Measurements from ENCODE around the gene EXOSC3. TPM values are rescaled to one million over a fixed set of nuclear protein-coding genes. Genes with fewer than 3 reads are reported as not detected.

Gene EXOSC3
- total and polyA plus RNA-seq, 4 donors, result 23.3 to 60.8 (median 37.0) TPM

DNA sequence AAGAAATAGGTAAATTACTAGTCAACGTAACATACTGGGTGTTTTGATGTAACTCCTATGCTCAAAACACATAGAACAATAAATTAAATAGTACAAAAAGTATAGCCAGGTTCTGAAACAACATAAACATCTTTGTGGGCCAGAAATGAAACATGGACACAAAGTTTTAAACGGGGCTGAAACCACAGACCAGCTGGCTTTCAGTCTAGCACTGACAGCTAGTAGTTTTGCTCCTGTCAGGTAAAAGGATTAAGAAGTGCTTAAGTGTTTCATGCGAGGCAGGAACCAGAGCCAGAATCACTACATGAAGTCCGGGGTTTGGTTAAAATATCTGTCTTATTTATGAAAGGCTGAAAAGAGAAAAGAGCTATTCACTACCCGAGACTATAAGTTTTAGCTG is 35.3 kb upstream of the EXOSC3 start:
- Histone ChIP-seq H3K4me3 (no peak overlapping the region), H3K4me1 (ENCODE audit: control insufficient read depth in 5 of 5, insufficient read depth in 5 of 5, low read length in 5 of 5) (no peaks in the 10 kb centered on the region), H3K36me3 (ENCODE audit: control insufficient read depth in 4 of 4, insufficient read depth in 4 of 4, low read length in 4 of 4) (peaks cover 0 to 17% (median 5%) of the 10 kb centered on the region in 4 donors), H3K27me3 (ENCODE audit: control insufficient read depth in 3 of 3, insufficient read depth in 3 of 3, low read length in 2 of 3) (no peaks in the 10 kb centered on the region), H3K27ac (ENCODE audit: low read depth in 1 of 2, low read length in 1 of 2) (no peak overlapping the region), H3K9ac (ENCODE audit: insufficient read depth in 1 of 2, low read length in 2 of 2) (no peak overlapping the region), H3K9me3 (ENCODE audit: control insufficient read depth in 4 of 4, insufficient read depth in 3 of 4, low read length in 3 of 4) (peaks cover 0 to 2% (median 0%) of the 10 kb centered on the region in 4 donors)
- 93% methylated on average over 5 of the region's 5 CpGs for WGBS, 2 donors
- TF ChIP-seq, protein P1, sequence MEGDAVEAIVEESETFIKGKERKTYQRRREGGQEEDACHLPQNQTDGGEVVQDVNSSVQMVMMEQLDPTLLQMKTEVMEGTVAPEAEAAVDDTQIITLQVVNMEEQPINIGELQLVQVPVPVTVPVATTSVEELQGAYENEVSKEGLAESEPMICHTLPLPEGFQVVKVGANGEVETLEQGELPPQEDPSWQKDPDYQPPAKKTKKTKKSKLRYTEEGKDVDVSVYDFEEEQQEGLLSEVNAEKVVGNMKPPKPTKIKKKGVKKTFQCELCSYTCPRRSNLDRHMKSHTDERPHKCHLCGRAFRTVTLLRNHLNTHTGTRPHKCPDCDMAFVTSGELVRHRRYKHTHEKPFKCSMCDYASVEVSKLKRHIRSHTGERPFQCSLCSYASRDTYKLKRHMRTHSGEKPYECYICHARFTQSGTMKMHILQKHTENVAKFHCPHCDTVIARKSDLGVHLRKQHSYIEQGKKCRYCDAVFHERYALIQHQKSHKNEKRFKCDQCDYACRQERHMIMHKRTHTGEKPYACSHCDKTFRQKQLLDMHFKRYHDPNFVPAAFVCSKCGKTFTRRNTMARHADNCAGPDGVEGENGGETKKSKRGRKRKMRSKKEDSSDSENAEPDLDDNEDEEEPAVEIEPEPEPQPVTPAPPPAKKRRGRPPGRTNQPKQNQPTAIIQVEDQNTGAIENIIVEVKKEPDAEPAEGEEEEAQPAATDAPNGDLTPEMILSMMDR (IDR thresholded peaks at IDR 0.05; ENCODE audit: control extremely low read depth, extremely low read depth), result no peak
- ATAC-seq (ENCODE audit: insufficient read depth, low FRiP score), result no peak
- no peak for DNase-seq

DNA sequence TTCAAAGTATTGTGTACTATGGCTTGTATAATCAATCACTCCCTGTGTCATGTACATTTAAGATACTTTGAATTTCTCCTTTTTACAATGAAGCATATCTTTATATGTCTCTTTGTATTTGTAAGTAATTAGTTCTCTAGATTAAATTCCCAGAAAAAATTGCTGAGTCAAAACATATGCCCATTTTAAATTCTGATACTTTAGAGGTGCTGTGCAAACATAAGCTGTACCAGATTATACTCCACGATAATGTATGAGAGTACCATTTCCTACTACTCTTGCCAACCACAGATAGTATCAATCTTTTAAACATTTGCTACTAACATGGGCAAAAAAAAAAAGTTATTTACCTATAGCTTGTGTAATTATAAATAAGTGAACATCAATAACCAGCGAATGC is 34.0 kb upstream of the EXOSC3 start:
- no peaks in the 10 kb centered on the region for H3K4me1 ChIP-seq (ENCODE audit: control insufficient read depth in 5 of 5, insufficient read depth in 5 of 5, low read length in 5 of 5)
- WGBS, 2 donors, result 77 to 80% methylated on average over 2 of the region's 2 CpGs
- H3K9ac ChIP-seq (ENCODE audit: insufficient read depth in 1 of 2, low read length in 2 of 2), result no peak overlapping the region
- TF ChIP-seq, protein P1 (IDR thresholded peaks at IDR 0.05; ENCODE audit: control extremely low read depth, extremely low read depth), result no peak
- H3K27ac ChIP-seq (ENCODE audit: low read depth in 1 of 2, low read length in 1 of 2), result no peak overlapping the region
- ATAC-seq (ENCODE audit: insufficient read depth, low FRiP score) (no peak), DNase-seq (no peak)
- no peak overlapping the region for H3K4me3 ChIP-seq
- no peaks in the 10 kb centered on the region for H3K27me3 ChIP-seq (ENCODE audit: control insufficient read depth in 3 of 3, insufficient read depth in 3 of 3, low read length in 2 of 3)
- H3K9me3 ChIP-seq (ENCODE audit: control insufficient read depth in 4 of 4, insufficient read depth in 3 of 4, low read length in 3 of 4), result no peaks in the 10 kb centered on the region
- H3K36me3 ChIP-seq (ENCODE audit: control insufficient read depth in 4 of 4, insufficient read depth in 4 of 4, low read length in 4 of 4), result peaks cover 0 to 9% (median 3%) of the 10 kb centered on the region in 4 donors

DNA sequence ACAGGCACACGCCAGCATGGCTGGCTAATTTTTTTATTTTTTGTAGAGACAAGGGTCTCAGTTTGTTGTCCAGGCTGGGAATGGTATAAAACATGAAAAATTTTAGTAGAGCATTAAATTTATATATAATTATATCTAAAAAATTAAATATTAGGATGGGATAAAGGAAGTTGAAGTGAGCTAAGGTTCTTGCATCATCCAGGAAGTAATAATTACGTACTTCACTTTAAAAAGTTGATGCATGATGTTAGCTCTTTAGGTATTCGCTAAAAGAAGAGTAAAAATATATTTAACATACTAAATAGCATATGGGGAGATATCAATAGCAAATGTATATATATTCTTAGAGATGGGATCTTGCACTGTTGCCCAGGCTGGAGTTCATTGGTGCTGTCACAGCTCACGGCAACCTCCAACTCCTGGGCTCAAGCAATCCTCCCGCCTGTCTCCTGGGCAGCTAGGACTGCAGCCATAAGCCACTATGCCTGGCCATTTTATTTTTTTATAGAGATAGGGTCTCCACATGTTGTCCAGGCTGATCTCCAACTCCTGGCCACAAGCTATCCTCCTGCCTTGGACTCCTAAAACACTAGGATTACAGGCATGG is 28.0 kb upstream of the EXOSC3 start:
- DNase-seq, result no peak

More for the DNA sequence above, 28.0 kb upstream of the EXOSC3 start:
- Histone ChIP-seq H3K9me3 (ENCODE audit: control insufficient read depth in 4 of 4, insufficient read depth in 3 of 4, low read length in 3 of 4) (no peaks in the 10 kb centered on the region), H3K27me3 (ENCODE audit: control insufficient read depth in 3 of 3, insufficient read depth in 3 of 3, low read length in 2 of 3) (no peaks in the 10 kb centered on the region), H3K9ac (ENCODE audit: insufficient read depth in 1 of 2, low read length in 2 of 2) (no peak overlapping the region), H3K36me3 (ENCODE audit: control insufficient read depth in 4 of 4, insufficient read depth in 4 of 4, low read length in 4 of 4) (peaks cover 0 to 4% (median 2%) of the 10 kb centered on the region in 4 donors), H3K4me1 (ENCODE audit: control insufficient read depth in 5 of 5, insufficient read depth in 5 of 5, low read length in 5 of 5) (no peaks in the 10 kb centered on the region), H3K4me3 (no peak overlapping the region), H3K27ac (ENCODE audit: low read depth in 1 of 2, low read length in 1 of 2) (no peak overlapping the region)
- TF ChIP-seq, protein P1 (IDR thresholded peaks at IDR 0.05; ENCODE audit: control extremely low read depth, extremely low read depth), result no peak
- WGBS, 2 donors, result 55 to 81% methylated on average over 5 of the region's 5 CpGs
- no peak for ATAC-seq (ENCODE audit: insufficient read depth, low FRiP score)

All from lung (tissue), 12 donors.